Fibroblast of lung (primary cell): Measurements from ENCODE around the gene DPEP1. TPM values are rescaled to one million over a fixed set of nuclear protein-coding genes. Genes with fewer than 3 reads are reported as not detected.

Source experiments
- DNase-seq, 2 donors: peaks; one replicate each; pipeline versions ENCODE4 v3.0.0 to v3.0.0-alpha.2; 2010; ENCODE audit warnings: low read depth in 2 of 2
- H2AFZ ChIP-seq: 2 replicates; pipeline ENCODE4 v1.5.1; 2012; ENCODE audit warnings: low read length, control low read depth, inconsistent platforms
- H3K27ac ChIP-seq: 2 replicates; pipeline ENCODE4 v1.5.1; 2011; ENCODE audit warnings: low read length, control low read depth; ENCODE audit not compliant: insufficient read depth
- H3K27me3 ChIP-seq: 2 replicates; pipeline ENCODE4 v1.5.1; 2011; ENCODE audit warnings: mild to moderate bottlenecking, low read length; ENCODE audit not compliant: control insufficient read depth, insufficient read depth
- H3K36me3 ChIP-seq: 2 replicates; pipeline ENCODE4 v1.5.1; 2011; ENCODE audit warnings: low read length; ENCODE audit not compliant: control insufficient read depth, insufficient read depth
- H3K4me1 ChIP-seq: 2 replicates; pipeline ENCODE4 v1.5.1; 2011; ENCODE audit warnings: low read length; ENCODE audit not compliant: control insufficient read depth, insufficient read depth; ENCODE audit errors: extremely low read depth
- H3K4me2 ChIP-seq: 2 replicates; pipeline ENCODE4 v1.5.1; 2011; ENCODE audit warnings: low read length, control low read depth; ENCODE audit not compliant: insufficient read depth; ENCODE audit errors: extremely low read depth
- H3K4me3 ChIP-seq, 4 experiments: fragments of 200-600 bp in 1 of 4; sonication (generic) in 1 of 4; replicated peaks in 1 of 4; 2 replicates each; pipeline ENCODE4 v1.5.1; 2011 to 2016; ENCODE audit warnings: low read length in 4 of 4, low read depth in 3 of 4, mild to moderate bottlenecking in 3 of 4, control low read depth in 2 of 4, inconsistent platforms in 1 of 4, mixed read lengths in 1 of 4; ENCODE audit not compliant: insufficient read depth in 1 of 4; ENCODE audit errors: control extremely low read depth in 1 of 4
- H3K79me2 ChIP-seq: 2 replicates; pipeline ENCODE4 v1.5.1; 2012; ENCODE audit warnings: mild to moderate bottlenecking, low read length, inconsistent platforms; ENCODE audit not compliant: control insufficient read depth, insufficient read depth
- H3K9ac ChIP-seq: 2 replicates; pipeline ENCODE4 v1.5.1; 2011; ENCODE audit warnings: mild to moderate bottlenecking, low read length, control low read depth; ENCODE audit not compliant: insufficient read depth
- H3K9me3 ChIP-seq: 2 replicates; pipeline ENCODE4 v1.5.1; 2012; ENCODE audit warnings: low read depth, low read length; ENCODE audit not compliant: control insufficient read depth, insufficient read depth
- H4K20me1 ChIP-seq: 2 replicates; pipeline ENCODE4 v1.5.1; 2011; ENCODE audit warnings: low read length; ENCODE audit not compliant: control insufficient read depth, insufficient read depth; ENCODE audit errors: extremely low read depth
- CTCF ChIP-seq, 2 donors: IDR thresholded peaks in 1 of 2; conservative IDR thresholded peaks in 1 of 2; 1 replicate in 1 of 2; 2 replicates in 1 of 2; pipeline ENCODE4 v1.5.1; 2011 to 2012; ENCODE audit warnings: low read length in 2 of 2, control low read depth in 1 of 2, inconsistent platforms in 1 of 2, low read depth in 1 of 2, mild to moderate bottlenecking in 1 of 2
- EZH2 ChIP-seq: IDR thresholded peaks from 2 replicates; pipeline ENCODE4 v1.5.1; 2012; ENCODE audit warnings: low read length, control low read depth, mild to moderate bottlenecking; ENCODE audit errors: missing control alignments
- polyA plus RNA-seq, 2 donors: library from polyadenylated mRNA; depleted of rRNA in 1 of 2; stranded (reverse) in 1 of 2; unstranded in 1 of 2; fragments of >200 nt; gene quantifications; 2 replicates each; pipeline ENCODE4 v1.2.1, GENCODE V29; 2011 to 2012; ENCODE audit warnings: missing spikeins in 1 of 2
- total RNA-seq: library from RNA; depleted of rRNA; stranded (reverse); fragments of >200 nt; gene quantifications from 2 replicates; pipeline ENCODE4 v1.2.1, GENCODE V29; 2014

DPEP1 gene
- total and polyA plus RNA-seq, 2 donors (not counting 1 experiment from before 2014, with no cell fraction given), result 0.17 TPM; not detected in 1

GRCh38 chr16:89571636-89572035 lies 41.8 kb upstream of the DPEP1 start:
- no peak overlapping the region for H3K27ac ChIP-seq
- H3K9ac ChIP-seq, result no peak overlapping the region
- H3K79me2 ChIP-seq, result peaks cover 2% of the 10 kb centered on the region
- no peak overlapping the region for H3K4me2 ChIP-seq
- H3K36me3 ChIP-seq, result no peaks in the 10 kb centered on the region
- no peaks in the 10 kb centered on the region for H4K20me1 ChIP-seq
- H3K4me3 ChIP-seq, result no peak overlapping the region
- H2AFZ ChIP-seq, result no peak overlapping the region
- no peaks in the 10 kb centered on the region for H3K9me3 ChIP-seq
- no peak for TF ChIP-seq CTCF (conservative IDR thresholded peaks at IDR 0.05 in 1 of 2, IDR thresholded peaks at IDR 0.05 in 1 of 2; ENCODE audit: low read depth in 1 of 2, low read length in 2 of 2)
- TF ChIP-seq EZH2, result no peak
- peaks cover 4% of the 10 kb centered on the region for H3K4me1 ChIP-seq
- DNase-seq, result no peak
- no peaks in the 10 kb centered on the region for H3K27me3 ChIP-seq

- Histone ChIP-seq H3K9me3 (no peaks in the 10 kb centered on the region), H3K27ac (no peak overlapping the region), H3K79me2 (peaks cover 4% of the 10 kb centered on the region), H3K27me3 (no peaks in the 10 kb centered on the region), H3K4me3 (no peak overlapping the region), H4K20me1 (no peaks in the 10 kb centered on the region), H3K4me1 (peaks cover 4% of the 10 kb centered on the region), H2AFZ (no peak overlapping the region), H3K9ac (no peak overlapping the region), H3K4me2 (peak overlapping the region; percentile 23), H3K36me3 (no peaks in the 10 kb centered on the region)
- peak in 1 of 2 donors; percentile 69 for DNase-seq
- TF ChIP-seq CTCF (conservative IDR thresholded peaks at IDR 0.05 in 1 of 2, IDR thresholded peaks at IDR 0.05 in 1 of 2; ENCODE audit: low read depth in 1 of 2, low read length in 2 of 2), result no peak
- TF ChIP-seq EZH2, result no peak
Observed at GRCh38 chr16:89572073-89572484, 41.4 kb upstream of the DPEP1 start.

GRCh38 chr16:89572485-89573205 lies 40.8 kb upstream of the DPEP1 start:
- H3K79me2 ChIP-seq, result peaks cover 5% of the 10 kb centered on the region
- H3K27me3 ChIP-seq, result no peaks in the 10 kb centered on the region
- H3K9ac ChIP-seq, result no peak overlapping the region
- no peak for TF ChIP-seq CTCF (conservative IDR thresholded peaks at IDR 0.05 in 1 of 2, IDR thresholded peaks at IDR 0.05 in 1 of 2; ENCODE audit: low read depth in 1 of 2, low read length in 2 of 2)
- TF ChIP-seq EZH2, result no peak
- H3K4me2 ChIP-seq, result no peak overlapping the region
- H3K4me3 ChIP-seq, result no peak overlapping the region
- no peak overlapping the region for H3K27ac ChIP-seq
- H3K4me1 ChIP-seq, result peaks cover 4% of the 10 kb centered on the region
- no peaks in the 10 kb centered on the region for H3K9me3 ChIP-seq
- no peak for DNase-seq
- H3K36me3 ChIP-seq, result no peaks in the 10 kb centered on the region
- no peak overlapping the region for H2AFZ ChIP-seq
- H4K20me1 ChIP-seq, result no peaks in the 10 kb centered on the region
